ENCODE data around the gene AGRN.

DNA sequence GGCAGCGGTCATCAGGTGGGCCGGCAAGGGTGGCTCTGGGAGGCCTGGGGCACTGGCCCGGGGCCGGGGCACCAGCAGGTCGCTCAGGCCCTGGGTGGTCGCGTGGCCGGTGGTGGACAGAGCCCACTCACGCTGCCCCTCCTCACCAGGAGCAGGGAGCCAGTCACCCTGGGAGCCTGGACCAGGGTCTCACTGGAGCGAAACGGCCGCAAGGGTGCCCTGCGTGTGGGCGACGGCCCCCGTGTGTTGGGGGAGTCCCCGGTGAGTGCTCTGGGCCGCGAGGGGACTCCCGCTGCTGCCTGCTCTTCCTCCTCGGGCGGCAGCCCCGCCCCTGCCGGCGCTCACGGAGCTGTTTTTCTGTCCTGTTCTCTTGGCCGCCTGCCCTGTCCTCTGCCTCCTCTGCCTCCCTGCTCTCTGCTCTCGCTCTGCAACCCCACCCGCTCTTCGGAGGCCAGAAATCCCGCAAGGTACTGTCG, 30.7 kb downstream of the AGRN start:
- no peak for TF ChIP-seq CTCF (IDR thresholded peaks at IDR 0.05; ENCODE audit: low read length)
- TF ChIP-seq EZH2phosphoT487 (IDR thresholded peaks at IDR 0.05; ENCODE audit: low read length): no peak

Data from MM.1S (cell line).